ENCODE data around the gene SLC35E4. TPM values are rescaled to one million over a fixed set of nuclear protein-coding genes. Genes with fewer than 3 reads are reported as not detected.
"Not testable (repeated sequence)": the region's sequence is repeated elsewhere in the genome, so short reads cannot be mapped to it uniquely, and the experiment has no call there.

SLC35E4 gene
- total RNA-seq, 1 experiment from 2014 or later: 6.9 TPM

DNA sequence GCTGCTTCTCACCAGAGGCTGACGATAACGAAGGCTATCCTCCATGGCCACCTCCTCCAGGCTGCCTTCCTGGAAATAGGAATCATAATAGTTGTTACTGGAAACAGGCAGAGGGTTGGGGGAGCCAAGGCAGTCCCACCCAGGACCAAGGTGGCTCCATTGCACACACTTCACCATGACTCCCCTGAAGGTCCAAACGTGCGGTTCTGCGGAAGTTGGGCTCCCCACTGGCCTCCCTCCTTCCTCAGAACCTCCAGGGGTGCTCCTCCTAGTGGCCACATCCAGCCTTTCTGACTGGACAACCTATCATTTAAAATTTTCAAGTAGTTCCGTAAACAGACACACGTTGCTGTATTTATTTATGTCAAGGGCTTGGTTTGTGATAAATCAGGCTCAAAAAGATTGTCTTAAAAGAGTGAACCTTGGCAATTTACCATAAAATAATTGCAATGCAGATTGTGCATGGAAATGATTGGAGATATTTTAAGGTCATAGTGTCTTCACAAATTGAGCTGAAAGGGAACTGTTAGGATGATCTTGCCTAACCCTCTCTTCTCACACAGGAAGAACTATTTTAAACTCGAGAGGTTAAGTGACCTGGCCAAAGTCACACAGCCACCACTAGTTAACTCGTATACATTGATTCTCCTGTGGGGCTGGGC lies 30.0 kb upstream of the SLC35E4 start:
- peak in 1 of 2 experiments; percentile 28 for DNase-seq (ENCODE audit: low read depth in 1 of 2, low spot score in 2 of 2)
- Histone ChIP-seq H3K27me3 (replicated peaks) (no peaks in the 10 kb centered on the region), H3K36me3 (no peaks in the 10 kb centered on the region), H3K27ac (no peak overlapping the region), H3K9me3 (replicated peaks) (no peaks in the 10 kb centered on the region), H3K4me1 (replicated peaks) (peaks cover 37% of the 10 kb centered on the region), H3K4me3 (no peak overlapping the region)

DNA sequence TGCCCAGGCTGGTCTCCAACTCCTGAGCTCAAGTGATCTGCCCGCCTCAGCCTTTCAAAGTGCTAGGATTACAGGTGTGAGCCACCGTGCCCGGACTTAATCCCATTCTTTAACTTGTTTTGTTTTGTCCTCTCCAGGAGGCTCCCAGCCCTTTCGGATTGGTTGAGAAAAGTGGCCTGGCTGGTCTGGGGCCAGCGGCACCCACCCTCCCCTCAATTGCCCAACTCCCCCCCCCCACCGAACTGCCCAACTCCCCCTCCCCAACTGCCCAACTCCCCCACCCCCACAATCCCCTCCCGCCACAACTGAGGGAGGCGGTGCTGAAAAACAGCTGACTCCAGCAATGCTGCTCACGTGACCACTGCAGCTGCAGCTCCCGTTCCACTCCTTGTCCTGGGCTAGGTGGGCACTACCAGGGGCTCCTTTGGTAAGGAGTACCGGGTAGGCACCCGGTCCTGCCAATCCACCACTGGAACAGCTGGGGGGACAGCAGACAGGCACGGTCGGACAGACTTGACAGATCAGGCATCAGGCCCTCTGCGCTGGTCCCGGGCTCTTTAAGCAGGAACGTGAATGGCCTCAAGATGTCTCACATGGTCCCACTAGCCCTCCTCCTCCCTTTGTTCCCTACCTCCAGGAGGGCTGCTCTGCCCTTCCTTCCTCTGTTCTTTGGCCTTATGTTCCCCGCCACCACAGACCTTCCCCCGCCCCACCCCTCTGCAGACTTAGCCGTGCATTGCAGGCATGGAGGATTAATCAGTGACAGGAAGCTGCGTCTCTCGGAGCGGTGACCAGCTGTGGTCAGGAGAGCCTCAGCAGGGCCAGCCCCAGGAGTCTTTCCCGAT lies 28.9 kb upstream of the SLC35E4 start, which contains the start of gene TCN2:
TCN2 (plus strand) TSS at position 720 of the 845 bp plus-strand sequence. CDS start 158 bp downstream, outside the sequence.
- DNase-seq (ENCODE audit: low read depth in 1 of 2, low spot score in 2 of 2): peak; percentile 32 to 73
- Histone ChIP-seq H3K4me1 (replicated peaks) (peaks cover 37% of the 10 kb centered on the region), H3K36me3 (no peaks in the 10 kb centered on the region), H3K4me3 (peak within 1 kb of the TSS; percentile 29), H3K27ac (no peak within 1 kb of the TSS), H3K9me3 (replicated peaks) (no peaks in the 10 kb centered on the region), H3K27me3 (replicated peaks) (no peaks in the 10 kb centered on the region)

DNA sequence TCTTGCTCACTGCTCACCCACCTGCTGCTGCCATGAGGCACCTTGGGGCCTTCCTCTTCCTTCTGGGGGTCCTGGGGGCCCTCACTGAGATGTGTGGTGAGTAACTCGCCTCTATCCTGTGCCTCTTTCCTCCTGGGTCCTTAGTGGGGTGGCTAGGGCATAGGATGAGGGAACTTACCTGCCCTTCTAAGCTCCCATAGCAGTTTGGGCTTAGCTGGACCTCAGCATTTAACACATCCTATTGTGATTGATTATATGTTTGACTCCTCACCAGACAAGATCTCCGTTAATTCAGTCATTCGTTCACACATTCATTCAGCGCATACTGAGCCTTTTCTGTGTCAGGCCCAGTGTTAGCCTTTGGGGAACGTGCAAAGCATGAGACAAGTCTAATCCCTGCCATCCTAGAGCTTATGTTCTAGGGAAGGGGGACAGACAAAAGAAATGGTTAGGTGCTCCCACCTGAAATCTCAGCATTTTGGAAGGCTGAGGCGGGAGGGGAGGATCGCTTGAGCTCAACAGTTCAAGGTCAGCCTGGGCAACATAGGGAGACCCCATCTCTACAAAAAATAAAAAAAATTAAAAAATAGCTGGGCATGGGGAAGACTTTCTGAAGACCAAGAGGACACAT lies 28.2 kb upstream of the SLC35E4 start:
- Histone ChIP-seq H3K36me3 (no peaks in the 10 kb centered on the region), H3K27ac (no peak overlapping the region), H3K4me3 (peak overlapping the region; percentile 29; the same call in 1 of the 2 replicates), H3K4me1 (replicated peaks) (peaks cover 37% of the 10 kb centered on the region), H3K27me3 (replicated peaks) (no peaks in the 10 kb centered on the region), H3K9me3 (replicated peaks) (no peaks in the 10 kb centered on the region)
- DNase-seq (ENCODE audit: low read depth in 1 of 2, low spot score in 2 of 2): no peak

DNA sequence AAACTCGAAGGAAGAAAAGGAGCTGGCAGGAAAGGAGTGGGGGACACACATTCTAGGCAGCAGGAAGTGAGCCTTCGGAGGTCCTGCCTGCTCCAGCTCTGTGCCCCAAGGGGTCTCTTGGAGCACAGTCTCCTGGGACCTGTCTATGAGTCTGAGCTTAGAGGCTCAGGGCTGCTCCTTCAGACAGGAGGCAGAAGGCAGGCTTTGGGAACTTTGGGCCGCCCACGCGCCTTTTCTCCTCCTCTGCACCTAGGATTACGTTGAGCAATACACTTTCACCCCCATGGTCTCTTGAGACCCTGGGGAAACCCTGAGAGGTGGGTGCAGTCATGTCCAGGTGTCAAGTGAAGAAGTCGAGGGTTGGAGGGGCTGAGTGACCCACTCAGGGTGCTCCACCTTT lies 27.6 kb upstream of the SLC35E4 start:
- H3K4me3 ChIP-seq: no peak overlapping the region
- DNase-seq (ENCODE audit: low read depth in 1 of 2, low spot score in 2 of 2): no peak
- peaks cover 37% of the 10 kb centered on the region for H3K4me1 ChIP-seq (replicated peaks)
- H3K9me3 ChIP-seq (replicated peaks): no peaks in the 10 kb centered on the region
- no peak overlapping the region for H3K27ac ChIP-seq
- H3K36me3 ChIP-seq: no peaks in the 10 kb centered on the region
- no peaks in the 10 kb centered on the region for H3K27me3 ChIP-seq (replicated peaks)

DNA sequence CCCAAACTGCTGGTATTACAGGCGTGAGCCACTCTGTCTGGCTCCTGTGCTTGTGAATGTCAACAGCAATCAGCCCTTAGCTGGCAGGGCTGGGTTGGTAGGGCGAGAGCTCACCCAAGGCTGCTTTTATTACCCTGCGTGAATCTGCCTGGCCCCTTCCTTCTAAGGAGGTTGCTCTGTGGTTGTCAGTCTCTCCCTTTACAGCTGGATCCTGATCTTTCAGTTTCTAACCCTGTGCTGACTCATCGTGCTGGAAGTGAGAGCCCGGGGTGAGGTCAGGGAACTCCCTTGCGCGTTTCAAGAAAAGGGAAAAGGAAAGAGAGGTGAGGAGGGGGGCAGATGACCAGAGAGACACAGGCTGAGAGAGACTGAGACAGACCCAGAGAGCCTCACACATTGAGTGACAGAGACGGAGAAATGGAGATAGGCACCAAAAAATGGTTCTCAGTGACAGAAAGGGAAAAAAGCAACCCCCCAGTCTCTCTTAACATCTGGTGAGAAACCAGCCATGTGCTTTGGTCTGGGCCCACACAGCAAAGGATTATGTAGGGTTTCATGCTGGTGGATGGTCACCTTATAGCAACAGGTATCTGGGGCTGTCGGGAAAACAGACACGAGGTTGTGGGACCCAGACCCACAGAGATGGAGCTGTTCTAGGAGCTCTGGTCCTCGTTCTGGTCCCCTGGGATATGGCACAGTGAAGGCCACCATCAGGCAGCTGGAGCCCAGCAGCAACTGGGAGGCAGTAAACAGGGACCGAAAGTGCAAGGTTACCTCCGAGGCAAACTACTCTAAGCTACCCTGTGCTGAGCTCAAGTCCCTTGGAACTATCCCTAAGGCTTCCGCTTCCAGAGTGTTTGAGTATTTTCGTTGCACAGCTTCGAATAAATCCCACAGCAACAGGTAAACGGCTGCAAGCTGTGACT lies 26.1 kb upstream of the SLC35E4 start:
- Histone ChIP-seq H3K27me3 (replicated peaks) (no peaks in the 10 kb centered on the region), H3K4me3 (no peak overlapping the region), H3K36me3 (no peaks in the 10 kb centered on the region), H3K9me3 (replicated peaks) (no peaks in the 10 kb centered on the region), H3K27ac (peak overlapping the region; percentile 60), H3K4me1 (replicated peaks) (peaks cover 37% of the 10 kb centered on the region)
- DNase-seq (ENCODE audit: low read depth in 1 of 2, low spot score in 2 of 2): peak; percentile 77 to 78

DNA sequence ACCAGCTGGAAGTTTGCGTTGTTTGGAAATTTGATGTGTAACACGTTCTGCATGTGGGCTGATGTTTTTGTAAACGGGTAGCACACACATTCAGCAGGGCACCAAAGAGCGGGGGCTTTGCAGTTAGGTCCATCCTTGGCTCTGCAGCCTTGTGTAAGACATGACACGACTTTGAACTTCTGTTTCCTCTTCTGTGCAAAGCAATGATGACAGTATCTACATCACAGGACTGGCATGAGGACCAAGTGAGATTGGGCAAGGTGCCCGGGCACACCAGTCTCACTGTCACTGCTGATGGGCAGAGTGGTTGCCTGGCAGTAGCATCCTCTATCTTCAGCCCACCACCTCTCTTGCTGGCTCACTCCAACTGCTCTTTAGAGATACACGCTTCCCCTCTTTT lies 25.3 kb upstream of the SLC35E4 start:
- Histone ChIP-seq H3K27ac (no peak overlapping the region), H3K36me3 (no peaks in the 10 kb centered on the region), H3K27me3 (replicated peaks) (no peaks in the 10 kb centered on the region), H3K4me3 (no peak overlapping the region), H3K4me1 (replicated peaks) (peaks cover 36% of the 10 kb centered on the region), H3K9me3 (replicated peaks) (no peaks in the 10 kb centered on the region)
- DNase-seq (ENCODE audit: low read depth in 1 of 2, low spot score in 2 of 2): no peak

DNA sequence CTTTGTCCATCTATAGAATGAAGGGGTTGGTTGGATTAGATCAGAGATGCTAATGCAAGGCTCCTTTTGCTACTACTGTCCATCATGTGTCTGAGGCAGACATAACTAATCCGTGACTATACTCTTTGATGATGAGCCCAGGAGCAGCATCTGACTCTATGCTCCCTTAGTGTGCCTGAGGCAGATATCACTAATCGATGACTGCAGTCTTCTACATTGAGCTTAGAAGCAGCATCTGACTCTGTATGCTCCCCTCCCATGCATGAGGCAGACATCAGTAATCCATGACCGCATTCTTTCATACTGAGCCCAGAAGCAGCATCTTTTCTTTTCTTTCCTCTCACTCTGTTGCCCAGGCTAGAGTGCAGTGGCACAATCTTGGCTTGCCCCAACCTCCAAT lies 24.4 kb upstream of the SLC35E4 start:
- Histone ChIP-seq H3K4me3 (no peak overlapping the region), H3K9me3 (replicated peaks) (no peaks in the 10 kb centered on the region), H3K36me3 (no peaks in the 10 kb centered on the region), H3K27me3 (replicated peaks) (no peaks in the 10 kb centered on the region), H3K27ac (no peak overlapping the region), H3K4me1 (replicated peaks) (peaks cover 27% of the 10 kb centered on the region)
- no peak for DNase-seq (ENCODE audit: low read depth in 1 of 2, low spot score in 2 of 2)

DNA sequence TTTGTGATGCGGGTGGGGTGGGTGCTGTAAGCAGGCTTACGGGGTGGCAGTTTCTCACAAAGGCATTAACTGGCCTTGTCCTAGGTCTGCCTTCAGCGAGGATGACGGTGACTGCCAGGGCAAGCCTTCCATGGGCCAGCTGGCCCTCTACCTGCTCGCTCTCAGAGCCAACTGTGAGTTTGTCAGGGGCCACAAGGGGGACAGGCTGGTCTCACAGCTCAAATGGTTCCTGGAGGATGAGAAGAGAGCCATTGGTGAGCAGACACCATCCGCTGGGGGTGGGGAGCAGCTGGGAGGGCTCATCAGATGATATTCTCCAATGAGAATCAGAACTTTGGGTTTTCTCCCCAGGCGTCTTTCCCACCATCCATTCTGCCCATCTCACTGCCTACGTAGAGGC lies 22.8 kb upstream of the SLC35E4 start:
- DNase-seq (ENCODE audit: low read depth in 1 of 2, low spot score in 2 of 2): no peak
- H3K27me3 ChIP-seq (replicated peaks): no peaks in the 10 kb centered on the region
- H3K4me1 ChIP-seq (replicated peaks): peaks cover 16% of the 10 kb centered on the region
- no peak overlapping the region for H3K27ac ChIP-seq
- H3K4me3 ChIP-seq: no peak overlapping the region
- no peaks in the 10 kb centered on the region for H3K9me3 ChIP-seq (replicated peaks)
- H3K36me3 ChIP-seq: no peaks in the 10 kb centered on the region

DNA sequence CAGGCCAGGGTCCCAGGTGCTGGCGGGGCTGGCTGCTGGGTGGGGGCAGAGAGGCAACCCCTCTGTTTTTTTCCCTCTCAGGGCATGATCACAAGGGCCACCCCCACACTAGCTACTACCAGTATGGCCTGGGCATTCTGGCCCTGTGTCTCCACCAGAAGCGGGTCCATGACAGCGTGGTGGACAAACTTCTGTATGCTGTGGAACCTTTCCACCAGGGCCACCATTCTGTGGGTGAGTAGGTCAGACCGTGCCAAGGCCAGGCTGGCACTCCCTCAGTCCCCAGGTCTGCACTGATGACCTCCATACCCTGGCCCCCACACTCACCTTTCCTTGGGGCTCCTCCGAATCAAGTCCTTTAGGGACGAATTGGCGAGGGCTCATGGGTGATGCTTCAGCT lies 21.3 kb upstream of the SLC35E4 start:
- H3K27ac ChIP-seq: no peak overlapping the region
- no peaks in the 10 kb centered on the region for H3K36me3 ChIP-seq
- no peak overlapping the region for H3K4me3 ChIP-seq
- H3K9me3 ChIP-seq (replicated peaks): no peaks in the 10 kb centered on the region
- H3K4me1 ChIP-seq (replicated peaks): peaks cover 6% of the 10 kb centered on the region
- DNase-seq (ENCODE audit: low read depth in 1 of 2, low spot score in 2 of 2): no peak
- H3K27me3 ChIP-seq (replicated peaks): no peaks in the 10 kb centered on the region

DNA sequence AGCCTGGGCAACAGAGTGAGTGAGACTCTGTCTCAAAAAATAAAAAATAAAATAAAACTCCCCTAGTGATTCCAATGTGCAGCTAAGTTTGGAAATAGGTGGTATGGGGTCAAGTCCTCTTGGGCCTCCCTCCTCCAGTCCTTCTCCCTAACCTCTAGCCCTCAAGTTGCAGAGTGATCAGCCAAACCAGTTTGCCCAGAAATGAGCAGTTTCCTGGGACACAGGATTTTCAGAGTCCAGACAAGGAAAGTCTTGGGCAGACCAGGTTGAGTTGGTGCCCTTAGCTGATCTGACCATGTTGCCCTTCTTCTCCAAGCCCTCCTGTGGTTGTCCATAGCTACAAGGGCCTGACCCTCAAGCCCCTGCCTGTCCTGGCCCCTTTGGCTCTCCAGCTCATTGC lies 20.7 kb upstream of the SLC35E4 start:
- Histone ChIP-seq H3K4me3 (no peak overlapping the region), H3K9me3 (replicated peaks) (no peaks in the 10 kb centered on the region), H3K27ac (no peak overlapping the region), H3K4me1 (replicated peaks) (peaks cover under 1% of the 10 kb centered on the region), H3K36me3 (no peaks in the 10 kb centered on the region), H3K27me3 (replicated peaks) (no peaks in the 10 kb centered on the region)
- DNase-seq (ENCODE audit: low read depth in 1 of 2, low spot score in 2 of 2): no peak

DNA sequence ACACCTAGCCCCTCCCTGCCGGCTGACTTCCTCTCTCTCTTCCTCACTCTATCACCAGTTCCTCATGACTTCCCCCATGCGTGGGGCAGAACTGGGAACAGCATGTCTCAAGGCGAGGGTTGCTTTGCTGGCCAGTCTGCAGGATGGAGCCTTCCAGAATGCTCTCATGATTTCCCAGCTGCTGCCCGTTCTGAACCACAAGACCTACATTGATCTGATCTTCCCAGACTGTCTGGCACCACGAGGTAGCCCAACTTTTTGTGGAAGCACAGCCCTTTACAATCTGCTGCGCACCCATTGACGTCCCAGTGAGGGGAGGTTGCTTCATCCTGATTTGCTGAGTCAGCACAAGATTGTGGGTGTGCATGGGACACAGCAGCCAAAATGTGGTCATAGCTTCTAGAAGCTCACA lies 20.0 kb upstream of the SLC35E4 start:
- Histone ChIP-seq H3K4me3 (no peak overlapping the region), H3K4me1 (replicated peaks) (no peaks in the 10 kb centered on the region), H3K27me3 (replicated peaks) (no peaks in the 10 kb centered on the region), H3K27ac (no peak overlapping the region), H3K9me3 (replicated peaks) (no peaks in the 10 kb centered on the region), H3K36me3 (no peaks in the 10 kb centered on the region)
- no peak for DNase-seq (ENCODE audit: low read depth in 1 of 2, low spot score in 2 of 2)

DNA sequence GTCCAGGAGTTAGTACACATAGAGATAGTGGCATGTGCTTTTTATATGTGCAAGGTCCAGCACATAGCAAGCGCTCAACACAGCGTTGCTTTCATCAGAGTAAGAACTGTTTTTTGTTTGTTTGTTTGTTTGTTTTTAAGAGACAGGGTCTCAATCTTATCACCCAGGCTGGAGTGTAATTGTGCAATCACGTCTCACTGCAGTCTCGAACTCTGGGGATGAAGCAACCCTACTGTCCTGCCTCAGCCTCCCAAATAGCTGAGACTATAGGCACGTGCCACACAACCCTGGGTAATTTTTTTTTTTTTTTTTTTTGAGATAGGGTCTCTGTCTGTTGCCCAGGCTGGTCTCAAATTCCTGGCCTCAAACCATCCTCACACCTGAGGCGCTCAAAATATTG lies 17.8 kb upstream of the SLC35E4 start:
- Histone ChIP-seq H3K4me1 (replicated peaks) (no peaks in the 10 kb centered on the region), H3K4me3 (no peak overlapping the region), H3K27me3 (replicated peaks) (no peaks in the 10 kb centered on the region), H3K36me3 (no peaks in the 10 kb centered on the region), H3K27ac (no peak overlapping the region), H3K9me3 (replicated peaks) (no peaks in the 10 kb centered on the region)
- no peak for DNase-seq (ENCODE audit: low read depth in 1 of 2, low spot score in 2 of 2)

DNA sequence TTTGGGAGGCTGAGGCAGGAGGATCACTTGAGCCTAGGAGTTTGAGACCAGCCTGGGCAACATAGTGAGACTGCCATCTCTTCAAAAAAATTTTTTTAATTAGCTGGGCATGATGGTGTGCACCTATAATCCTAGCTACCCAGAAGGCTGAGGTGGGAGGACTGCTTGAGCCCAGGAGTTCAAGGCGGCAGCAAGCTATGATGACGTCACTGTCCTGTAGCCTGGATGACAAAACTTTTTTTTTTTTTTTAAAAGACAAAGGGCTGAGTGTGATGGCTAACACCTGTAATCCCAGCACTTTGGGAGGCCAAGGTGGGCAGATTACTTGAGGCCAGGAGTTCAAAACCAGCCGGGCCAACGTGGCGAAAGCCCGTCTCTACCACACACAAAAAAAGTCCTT lies 15.7 kb upstream of the SLC35E4 start:
- not testable (repeated sequence) for H3K9me3 ChIP-seq (replicated peaks); H3K4me3 ChIP-seq; H3K4me1 ChIP-seq (replicated peaks); DNase-seq (ENCODE audit: low read depth in 1 of 2, low spot score in 2 of 2); H3K36me3 ChIP-seq; H3K27me3 ChIP-seq (replicated peaks); H3K27ac ChIP-seq
